Cerebellar cortex (tissue), 1 donor: ENCODE measurements around the gene RPGRIP1.
"Not testable (repeated sequence)": the region's sequence is repeated elsewhere in the genome, so short reads cannot be mapped to it uniquely, and the experiment has no call there.

Experiments used
- DNase-seq: peaks from one replicate; pipeline ENCODE4 v3.0.0-alpha.2; 2015; ENCODE audit warnings: low spot score

RPGRIP1 gene

DNA sequence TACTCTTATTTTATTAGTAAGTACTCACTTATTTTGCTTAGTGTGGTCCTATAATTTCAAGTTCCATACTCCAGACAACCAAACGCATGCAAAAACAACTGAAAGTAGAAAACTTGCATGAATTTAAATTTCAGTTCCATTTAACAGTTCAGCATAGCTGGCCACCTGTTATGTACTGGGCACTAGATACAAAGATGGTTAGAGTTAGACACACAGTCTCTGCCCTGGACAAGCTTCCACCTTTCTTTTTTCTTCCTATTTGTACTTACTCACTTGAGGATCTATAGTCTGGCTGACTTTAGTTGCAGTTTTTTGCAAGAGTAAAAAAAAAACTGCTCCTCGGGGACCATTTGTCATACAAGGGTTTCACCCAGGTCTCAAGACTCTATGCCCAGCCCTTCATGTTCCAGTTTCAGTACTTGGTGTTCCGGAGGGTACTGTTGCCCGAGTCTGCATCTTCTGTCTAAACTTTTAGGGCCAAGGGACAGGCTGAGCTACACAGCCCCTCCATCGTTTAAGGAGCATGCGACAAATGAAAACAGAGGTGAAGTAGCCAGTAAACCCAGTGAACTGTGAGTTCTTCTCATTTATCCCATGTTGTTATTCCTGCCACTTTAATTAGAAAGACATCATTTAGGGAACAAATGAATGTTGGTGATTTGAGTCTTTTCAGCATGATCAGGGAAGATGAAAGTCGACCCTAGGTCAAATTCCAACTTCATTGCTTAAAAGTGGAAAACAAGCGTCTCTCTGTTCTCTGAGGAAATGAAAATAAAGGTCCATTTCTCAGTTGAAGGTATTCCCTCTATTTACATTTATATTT, 22.3 kb downstream of the RPGRIP1 start:
- DNase-seq: no peak

GRCh38 chr14:21302836-21303140, 22.9 kb downstream of the RPGRIP1 start:
- not testable (repeated sequence) for DNase-seq

DNA sequence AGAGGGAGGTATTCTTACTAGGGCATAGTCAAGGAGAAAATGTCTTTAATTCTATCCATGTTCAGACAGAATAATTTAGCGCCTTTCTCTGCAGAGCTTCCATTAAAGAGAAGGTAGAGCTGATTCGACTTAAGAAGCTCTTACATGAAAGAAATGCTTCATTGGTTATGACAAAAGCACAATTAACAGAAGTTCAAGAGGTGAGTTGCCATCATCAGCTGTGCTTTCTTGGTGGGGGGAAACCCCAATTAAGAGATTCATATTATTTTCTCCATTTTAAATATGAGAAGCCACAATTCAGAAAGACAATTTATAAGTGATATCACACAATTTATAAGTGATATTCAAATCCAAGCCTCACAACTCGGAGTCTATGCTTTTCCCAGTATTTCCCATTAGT, 27.8 kb downstream of the RPGRIP1 start:
- no peak for DNase-seq

- no peak for DNase-seq
These were observed 28.2 kb downstream of the RPGRIP1 start for GRCh38 chr14:21308132-21308478.

- peak; percentile 97 for DNase-seq
These were observed 28.8 kb downstream of the RPGRIP1 start for GRCh38 chr14:21308479-21309237.

GRCh38 chr14:21309238-21309636, 29.4 kb downstream of the RPGRIP1 start:
- DNase-seq: no peak

DNA sequence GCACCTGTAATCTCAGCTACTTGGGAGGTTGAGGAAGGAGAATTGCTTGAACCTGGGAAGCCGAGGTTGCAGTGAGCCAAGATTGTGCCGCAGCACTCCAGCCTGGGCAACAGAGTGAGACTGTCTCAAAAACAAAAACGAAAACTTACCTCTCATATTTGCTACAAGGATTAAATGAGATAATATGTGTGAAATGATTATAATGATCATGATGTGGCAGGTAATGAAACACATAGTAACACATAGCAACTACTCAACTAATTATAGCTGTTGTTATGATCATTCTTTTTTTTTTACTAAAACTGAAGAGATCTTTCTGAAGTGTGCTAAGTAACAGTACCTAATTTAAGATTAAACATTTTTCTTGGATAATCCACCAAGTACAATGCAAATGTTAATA, 30.1 kb downstream of the RPGRIP1 start:
- DNase-seq: no peak

GRCh38 chr14:21311614-21312013, 31.7 kb downstream of the RPGRIP1 start:
- no peak for DNase-seq

GRCh38 chr14:21313512-21313911, 33.6 kb downstream of the RPGRIP1 start:
- no peak for DNase-seq

DNA sequence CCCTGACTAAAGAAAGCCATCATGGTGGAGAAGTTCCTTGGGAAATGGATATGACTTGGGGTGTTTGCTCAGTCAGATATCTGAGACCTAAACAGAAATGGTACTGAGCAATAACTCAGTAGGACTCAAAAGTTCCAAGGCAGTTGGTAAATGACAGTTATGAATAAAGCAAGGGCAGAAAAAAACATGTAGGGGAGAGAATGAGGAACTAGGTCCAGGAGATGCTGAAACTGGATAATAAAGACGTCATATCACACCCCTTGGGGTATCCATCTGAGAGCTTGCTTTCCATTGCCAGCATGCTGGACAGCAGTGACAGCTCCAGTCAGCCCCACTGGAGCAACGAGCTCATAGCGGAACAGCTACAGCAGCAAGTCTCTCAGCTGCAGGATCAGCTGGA, 37.5 kb downstream of the RPGRIP1 start:
- DNase-seq: no peak

GRCh38 chr14:21320913-21321312, 41.0 kb downstream of the RPGRIP1 start:
- DNase-seq: no peak

- no peak for DNase-seq
These were observed 42.8 kb downstream of the RPGRIP1 start for GRCh38 chr14:21322716-21323115.

DNA sequence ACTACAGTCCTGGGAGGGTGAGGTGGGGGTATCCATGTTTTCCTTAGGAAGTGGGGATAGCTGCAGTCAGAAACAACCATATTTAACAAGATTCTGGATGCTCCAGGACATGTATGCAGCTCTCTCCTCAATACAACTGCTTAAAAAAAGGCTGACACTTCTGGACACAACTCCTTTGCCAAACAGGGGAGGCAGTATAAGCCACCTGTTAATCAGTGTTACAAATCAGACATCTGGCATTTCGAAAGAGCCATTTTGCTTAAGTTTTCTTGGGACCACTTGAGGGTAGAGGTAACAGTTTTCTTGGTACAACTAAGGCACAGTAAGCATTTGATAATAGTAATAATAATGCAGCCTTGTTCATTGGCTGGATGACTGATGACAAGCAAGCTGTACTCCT, 47.1 kb downstream of the RPGRIP1 start:
- no peak for DNase-seq
